Esophagus muscularis mucosa (tissue), 4 donors: ENCODE measurements around the gene SIX4. TPM values are rescaled to one million over a fixed set of nuclear protein-coding genes. Genes with fewer than 3 reads are reported as not detected.

ENCODE experiments used
- DNase-seq: peaks from one replicate; pipeline ENCODE4 v3.0.0-alpha.2; 2017; ENCODE audit errors: extremely low spot score
- H3K27ac ChIP-seq, 4 donors: fragments of 200-600 bp; sonication (generic); replicated peaks in 1 of 4; 1 replicate in 3 of 4; 2 replicates in 1 of 4; pipeline ENCODE4 v1.5.1; 2016 to 2019; ENCODE audit warnings: mild to moderate bottlenecking in 1 of 4
- H3K27me3 ChIP-seq, 4 donors: fragments of 200-600 bp; sonication (generic); one replicate each; pipeline versions ENCODE4 v1.5.1 to v1.6.0; 2016 to 2019
- H3K36me3 ChIP-seq, 4 donors: fragments of 200-600 bp; sonication (generic); one replicate each; pipeline ENCODE4 v1.5.1; 2016 to 2019
- H3K4me1 ChIP-seq, 4 donors: fragments of 200-600 bp; sonication (generic); one replicate each; pipeline ENCODE4 v1.5.1; 2016 to 2019
- H3K4me3 ChIP-seq, 4 donors: fragments of 200-600 bp; sonication (generic); 1 replicate in 2 of 4; 2 replicates in 2 of 4; pipeline ENCODE4 v1.5.1; 2016 to 2019; ENCODE audit warnings: mild to moderate bottlenecking in 4 of 4, moderate library complexity in 1 of 4
- H3K9me3 ChIP-seq, 4 donors: fragments of 200-600 bp; sonication (generic); 1 replicate in 3 of 4; 2 replicates in 1 of 4; pipeline ENCODE4 v1.5.1; 2016 to 2019
- CTCF ChIP-seq, 3 experiments: fragments of 200-600 bp in 2 of 3; fragments of 450-650 bp in 1 of 3; sonication (generic) in 2 of 3; IDR thresholded peaks; one replicate each; pipeline ENCODE4 v1.5.1; 2017 to 2019; ENCODE audit warnings: antibody characterized with exemption in 3 of 3, mild to moderate bottlenecking in 2 of 3, moderate library complexity in 1 of 3
- EP300 ChIP-seq: sonication (generic); formaldehyde crosslinking; IDR thresholded peaks from one replicate; pipeline ENCODE4 v1.6.1; 2017; ENCODE audit warnings: antibody characterized with exemption
- POLR2A ChIP-seq: fragments of 450-650 bp; IDR thresholded peaks from one replicate; pipeline ENCODE4 v1.6.1; 2017; ENCODE audit warnings: antibody characterized with exemption, moderate library complexity, mild to moderate bottlenecking, low read depth
- POLR2AphosphoS5 ChIP-seq, 2 donors: sonication (generic); formaldehyde crosslinking; IDR thresholded peaks; one replicate each; pipeline ENCODE4 v1.6.1; 2017; ENCODE audit warnings: antibody characterized with exemption in 2 of 2
- WGBS: methylation state at CpG from one replicate; pipeline ENCODE4 v1.1.5; 2018; 5-methylcytosine and 5-hydroxymethylcytosine counted together
- intact Hi-C: fragments of 100-400 bp; cut with DNase I; formaldehyde crosslinking; loops from one replicate; pipeline ENCODE4 v1.15.1; 2023
- total RNA-seq, 4 donors: library from RNA; depleted of rRNA; stranded (reverse); fragments of >200 nt; gene quantifications; one replicate each; pipeline versions ENCODE4 v1.1.0 to v1.2.1, GENCODE V29; 2016

The SIX4 gene
- total RNA-seq = 1 to 10 TPM; 1.7 to 4.2 (median 2.7) TPM

- peaks cover 20 to 36% (median 25%) of the 10 kb centered on the region in 4 donors for H3K4me1 ChIP-seq
- WGBS = 3% methylated on average over 35 of the region's 36 CpGs
- H3K27me3 ChIP-seq = peaks cover 0 to 32% (median 0%) of the 10 kb centered on the region in 4 donors
- H3K27ac ChIP-seq = peak within 1 kb of the TSS; percentile 69 to 84 (median 72)
- TF ChIP-seq POLR2A (no peak), POLR2AphosphoS5 (IDR thresholded peaks at IDR 0.05) (peak; percentile 58 to 62)
- intact Hi-C loops = loop anchor here (5.0 kb wide), 2 partner anchors 67 to 303 kb away; no protein-coding TSS in a partner anchor
- peak within 1 kb of the TSS; percentile 71 to 82 (median 76) for H3K4me3 ChIP-seq
- no peak for DNase-seq
- no peaks in the 10 kb centered on the region for H3K36me3 ChIP-seq
- H3K9me3 ChIP-seq = no peaks in the 10 kb centered on the region
These were observed at the start of gene SIX4 for GRCh38 chr14:60723907-60724618. SIX4 (minus strand) TSS chr14:60724351; CDS start chr14:60724074, 277 bp downstream.

GRCh38 chr14:60773558-60773957 lies 49.4 kb upstream of the SIX4 start:
- TF ChIP-seq POLR2A = no peak
- TF ChIP-seq POLR2AphosphoS5 (IDR thresholded peaks at IDR 0.05) = no peak
- no peak for TF ChIP-seq CTCF (IDR thresholded peaks at IDR 0.05)
- TF ChIP-seq EP300 = no peak
- H3K36me3 ChIP-seq = no peaks in the 10 kb centered on the region
- H3K4me1 ChIP-seq = peaks cover 3 to 21% (median 14%) of the 10 kb centered on the region in 4 donors
- intact Hi-C loops = no loop called here
- H3K27ac ChIP-seq = no peak overlapping the region
- H3K9me3 ChIP-seq = no peaks in the 10 kb centered on the region
- H3K4me3 ChIP-seq = no peak overlapping the region
- H3K27me3 ChIP-seq = no peaks in the 10 kb centered on the region
- no peak for DNase-seq

- no peak for DNase-seq
- no peak for TF ChIP-seq POLR2AphosphoS5 (IDR thresholded peaks at IDR 0.05)
- TF ChIP-seq EP300 = no peak
- no peak for TF ChIP-seq CTCF (IDR thresholded peaks at IDR 0.05)
- TF ChIP-seq POLR2A = no peak
- no peak overlapping the region for H3K27ac ChIP-seq
- H3K36me3 ChIP-seq = no peaks in the 10 kb centered on the region
- H3K4me3 ChIP-seq = no peak overlapping the region
- H3K9me3 ChIP-seq = no peaks in the 10 kb centered on the region
- intact Hi-C loops = no loop called here
- H3K27me3 ChIP-seq = no peaks in the 10 kb centered on the region
- 41% methylated on average over 2 of the region's 2 CpGs for WGBS
- peaks cover 0 to 11% (median 4%) of the 10 kb centered on the region in 4 donors for H3K4me1 ChIP-seq
These were observed 47.0 kb upstream of the SIX4 start for GRCh38 chr14:60771117-60771516.

GRCh38 chr14:60768602-60769001 lies 44.5 kb upstream of the SIX4 start:
- no peaks in the 10 kb centered on the region for H3K36me3 ChIP-seq
- no peak for DNase-seq
- no peaks in the 10 kb centered on the region for H3K27me3 ChIP-seq
- no peak overlapping the region for H3K4me3 ChIP-seq
- intact Hi-C loops = no loop called here
- TF ChIP-seq POLR2AphosphoS5 (IDR thresholded peaks at IDR 0.05) = no peak
- no peak for TF ChIP-seq CTCF (IDR thresholded peaks at IDR 0.05)
- no peak for TF ChIP-seq POLR2A
- no peak for TF ChIP-seq EP300
- WGBS = 99% methylated on average over 2 of the region's 2 CpGs
- no peak overlapping the region for H3K27ac ChIP-seq
- no peaks in the 10 kb centered on the region for H3K4me1 ChIP-seq
- H3K9me3 ChIP-seq = no peaks in the 10 kb centered on the region

GRCh38 chr14:60760644-60761364 lies 36.7 kb upstream of the SIX4 start:
- Histone ChIP-seq H3K36me3 (no peaks in the 10 kb centered on the region), H3K27me3 (no peaks in the 10 kb centered on the region), H3K27ac (no peak overlapping the region), H3K9me3 (no peaks in the 10 kb centered on the region), H3K4me3 (no peak overlapping the region), H3K4me1 (peaks cover 0 to 36% (median 17%) of the 10 kb centered on the region in 4 donors)
- no peak for TF ChIP-seq CTCF (IDR thresholded peaks at IDR 0.05)
- whole genome bisulfite sequencing = 83% methylated on average over 3 of the region's 3 CpGs
- no peak for DNase-seq
- intact Hi-C loops = no loop called here
